ENCODE data around the gene ZNF628.

The ZNF628 gene

DNA sequence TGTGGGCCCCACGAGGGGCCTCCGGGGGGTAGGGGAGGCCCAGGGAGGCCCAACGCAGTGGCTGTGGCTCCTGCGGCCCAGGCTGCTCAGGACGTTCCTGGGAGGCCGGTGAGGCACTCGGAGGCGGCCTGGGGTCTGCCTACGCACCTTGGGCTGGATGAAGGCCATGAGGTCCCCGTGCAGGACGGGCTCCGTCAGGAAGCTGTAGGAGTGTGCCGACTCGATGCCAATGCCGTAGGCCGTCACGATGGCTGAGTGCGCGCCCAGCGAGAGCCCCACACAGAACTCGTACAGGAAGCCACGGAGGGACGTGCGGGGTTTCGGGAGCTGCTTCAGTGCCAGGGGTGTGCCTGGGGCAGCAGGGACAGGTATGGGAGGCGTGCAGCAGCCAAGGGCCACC lies 54.6 kb downstream of the ZNF628 start:
- no peak for DNase-seq (ENCODE audit: low read depth)
